CD4-positive, alpha-beta T cell treated with Interleukin-17A for 4 hours (primary cell): ENCODE results near the gene GET4.
"Not testable (repeated sequence)": the region's sequence is repeated elsewhere in the genome, so short reads cannot be mapped to it uniquely, and the experiment has no call there.

Experiments
- DNase-seq: peaks from one replicate; pipeline ENCODE4 v3.0.0-alpha.2; 2020; ENCODE audit warnings: mixed read lengths

GET4 gene

GRCh38 chr7:930975-931758 lies 54.8 kb downstream of the GET4 start:
- no peak for DNase-seq

- DNase-seq, result no peak
Observed at GRCh38 chr7:931871-932650, 55.7 kb downstream of the GET4 start.

- no peak for DNase-seq
Observed at GRCh38 chr7:932651-932975, 56.3 kb downstream of the GET4 start.

GRCh38 chr7:934469-935163 lies 58.3 kb downstream of the GET4 start:
- DNase-seq, result no peak

GRCh38 chr7:935164-935873 lies 59.0 kb downstream of the GET4 start:
- no peak for DNase-seq

- DNase-seq, result no peak
Observed at GRCh38 chr7:935874-936385, 59.6 kb downstream of the GET4 start.

GRCh38 chr7:936386-937054 lies 60.2 kb downstream of the GET4 start:
- no peak for DNase-seq

- DNase-seq, result no peak
Observed at GRCh38 chr7:937856-938484, 61.6 kb downstream of the GET4 start.

GRCh38 chr7:938546-939185 lies 62.3 kb downstream of the GET4 start:
- DNase-seq, result no peak

- no peak for DNase-seq
Observed at GRCh38 chr7:939843-940242, 63.5 kb downstream of the GET4 start.

GRCh38 chr7:940599-941408 lies 64.5 kb downstream of the GET4 start:
- DNase-seq, result no peak

- DNase-seq, result not testable (repeated sequence)
Observed at GRCh38 chr7:943793-944192, 67.4 kb downstream of the GET4 start.

- no peak for DNase-seq
Observed at GRCh38 chr7:944744-945143, 68.4 kb downstream of the GET4 start.

GRCh38 chr7:945147-945555 lies 68.8 kb downstream of the GET4 start:
- no peak for DNase-seq

GRCh38 chr7:945556-946255 lies 69.4 kb downstream of the GET4 start:
- no peak for DNase-seq
